GM03348 (cell line): ENCODE results near the gene GHRH.

Experiments used
- DNase-seq: peaks from one replicate; pipeline ENCODE4 v3.0.0; 2012; ENCODE audit warnings: low spot score

Gene GHRH

DNA sequence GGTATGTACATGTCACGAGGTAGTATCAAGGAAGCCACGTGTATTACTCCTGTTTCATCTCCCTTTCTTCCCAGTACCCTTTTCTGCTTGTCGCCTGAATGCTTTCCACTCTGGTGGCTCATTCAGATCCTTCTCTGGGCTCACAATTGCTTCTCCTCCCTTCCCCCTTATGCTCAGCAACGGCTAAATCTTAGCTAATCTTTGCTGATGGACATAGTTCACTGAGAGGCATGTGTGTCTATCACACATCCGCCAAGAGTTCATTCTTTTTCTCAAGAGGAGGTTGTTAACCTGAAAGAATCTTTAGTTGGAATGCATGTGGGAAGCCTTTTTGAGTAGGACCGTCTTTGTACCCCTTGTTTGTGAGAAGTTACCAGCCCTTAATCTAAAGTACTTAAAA is 56.5 kb downstream of the GHRH start:
- DNase-seq, result no peak

DNA sequence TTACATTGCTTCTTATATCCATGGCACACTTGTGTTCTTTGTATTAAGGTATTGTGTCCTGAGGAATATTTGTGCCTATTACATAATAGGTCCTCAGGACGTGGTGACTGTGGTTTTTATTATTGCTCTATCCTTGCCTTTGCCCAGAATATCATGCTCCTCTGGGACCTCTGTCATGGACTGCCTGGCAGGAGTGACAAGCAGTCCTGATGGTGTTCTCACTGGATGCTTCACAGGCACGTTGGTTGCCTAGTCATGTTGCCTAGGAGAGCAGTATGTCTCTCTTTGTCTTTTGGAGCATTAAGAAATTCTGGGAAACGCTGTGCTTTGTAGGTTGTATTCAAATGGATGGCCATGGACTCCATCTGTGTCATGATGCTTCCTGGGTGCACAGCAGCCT is 57.6 kb downstream of the GHRH start:
- DNase-seq, result no peak

GRCh38 chr20:37202267-37202943 is 59.2 kb downstream of the GHRH start:
- DNase-seq, result peak; percentile 89

DNA sequence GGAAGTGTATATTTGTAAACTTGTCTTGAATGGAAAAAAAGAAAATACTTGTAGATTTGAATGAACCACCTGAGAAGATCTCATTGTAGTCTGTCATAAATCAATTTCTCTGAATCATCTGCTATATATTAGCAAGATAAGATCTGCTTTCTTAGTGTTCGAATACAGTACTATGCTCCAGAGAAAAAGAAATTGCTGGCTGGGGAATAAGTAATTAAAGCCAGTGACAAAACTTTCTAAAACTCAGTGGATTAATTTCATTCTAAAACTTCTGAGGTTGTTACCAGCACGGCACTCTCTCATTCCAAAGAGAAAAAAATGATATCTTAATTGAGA is 59.8 kb downstream of the GHRH start:
- DNase-seq, result no peak
